ENCODE data around the gene FOXN4. TPM values are rescaled to one million over a fixed set of nuclear protein-coding genes. Genes with fewer than 3 reads are reported as not detected.

The FOXN4 gene
- total RNA-seq, 1 donor from 2014 or later: not detected

- Histone ChIP-seq H3K36me3 (ENCODE audit: control insufficient read depth, insufficient read depth, low read length) (no peaks in the 10 kb centered on the region), H3K27me3 (ENCODE audit: control insufficient read depth, insufficient read depth, low read length) (peaks cover 50% of the 10 kb centered on the region), H3K4me3 (ENCODE audit: low read depth, low read length) (peak overlapping the region; percentile 14)
- DNase-seq (ENCODE audit: low read depth): no peak
- no peak for TF ChIP-seq CTCF (IDR thresholded peaks at IDR 0.05; ENCODE audit: insufficient read depth, low read length, poor library complexity, severe bottlenecking)
Observed at GRCh38 chr12:109310247-109311125, 1.4 kb upstream of the FOXN4 start.

- H3K4me3 ChIP-seq (ENCODE audit: low read depth, low read length): peak overlapping the region; percentile 14
- DNase-seq (ENCODE audit: low read depth): no peak
Observed at GRCh38 chr12:109309381-109310246, 530 bp upstream of the FOXN4 start.

GRCh38 chr12:109307051-109307450 lies 2.0 kb downstream of the FOXN4 start:
- no peak for TF ChIP-seq CTCF (IDR thresholded peaks at IDR 0.05; ENCODE audit: insufficient read depth, low read length, poor library complexity, severe bottlenecking)
- DNase-seq (ENCODE audit: low read depth): no peak
- Histone ChIP-seq H3K4me3 (ENCODE audit: low read depth, low read length) (no peak overlapping the region), H3K36me3 (ENCODE audit: control insufficient read depth, insufficient read depth, low read length) (no peaks in the 10 kb centered on the region), H3K27me3 (ENCODE audit: control insufficient read depth, insufficient read depth, low read length) (peaks cover 55% of the 10 kb centered on the region)

More at GRCh38 chr12:109309381-109310246, 530 bp upstream of the FOXN4 start:
- Histone ChIP-seq H3K27me3 (ENCODE audit: control insufficient read depth, insufficient read depth, low read length) (peaks cover 53% of the 10 kb centered on the region), H3K36me3 (ENCODE audit: control insufficient read depth, insufficient read depth, low read length) (no peaks in the 10 kb centered on the region)
- TF ChIP-seq CTCF (IDR thresholded peaks at IDR 0.05; ENCODE audit: insufficient read depth, low read length, poor library complexity, severe bottlenecking): no peak

DNA sequence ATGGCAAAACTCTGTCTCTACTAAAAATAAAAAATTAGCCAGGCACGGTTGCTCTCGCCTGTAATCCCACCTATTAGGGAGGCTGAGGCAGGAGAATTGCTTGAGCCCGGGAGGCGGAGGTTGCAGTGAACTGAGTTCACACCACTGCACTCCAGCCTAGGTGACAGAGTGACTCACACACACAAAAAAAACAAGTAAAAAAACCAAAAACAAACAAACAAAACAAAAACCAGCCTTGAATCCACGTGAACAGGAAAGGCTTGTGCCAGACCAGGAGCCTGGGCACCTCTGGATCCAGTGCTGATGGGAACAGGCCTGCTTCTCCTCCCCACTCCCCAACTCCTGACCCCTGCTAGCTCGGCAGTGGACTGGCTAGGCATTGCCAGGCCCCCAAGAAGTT lies 3.5 kb downstream of the FOXN4 start:
- no peaks in the 10 kb centered on the region for H3K36me3 ChIP-seq (ENCODE audit: control insufficient read depth, insufficient read depth, low read length)
- H3K4me3 ChIP-seq (ENCODE audit: low read depth, low read length): no peak overlapping the region
- no peak for DNase-seq (ENCODE audit: low read depth)
- no peak for TF ChIP-seq CTCF (IDR thresholded peaks at IDR 0.05; ENCODE audit: insufficient read depth, low read length, poor library complexity, severe bottlenecking)
- peaks cover 53% of the 10 kb centered on the region for H3K27me3 ChIP-seq (ENCODE audit: control insufficient read depth, insufficient read depth, low read length)

DNA sequence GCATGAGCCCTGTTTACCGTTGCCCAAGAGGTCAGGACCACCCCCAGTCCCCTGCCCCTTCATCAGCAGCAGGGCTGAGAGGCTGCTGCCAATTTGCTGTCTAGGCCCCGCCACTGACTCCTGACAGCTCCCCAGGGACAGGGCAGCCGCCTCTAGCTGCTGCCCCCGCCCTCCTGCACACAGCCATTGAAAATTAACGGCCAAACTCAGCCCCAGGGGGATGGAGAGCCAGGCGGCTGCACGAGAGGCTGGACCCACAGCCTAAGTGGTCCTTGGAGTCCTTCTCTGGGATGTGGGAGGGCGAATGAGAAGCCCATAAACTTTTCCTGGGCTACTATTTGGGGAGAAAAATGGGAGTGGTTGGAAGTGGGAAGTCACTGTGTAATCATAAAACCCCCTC lies 4.6 kb downstream of the FOXN4 start:
- H3K4me3 ChIP-seq (ENCODE audit: low read depth, low read length): no peak overlapping the region
- no peak for TF ChIP-seq CTCF (IDR thresholded peaks at IDR 0.05; ENCODE audit: insufficient read depth, low read length, poor library complexity, severe bottlenecking)
- DNase-seq (ENCODE audit: low read depth): no peak
- H3K36me3 ChIP-seq (ENCODE audit: control insufficient read depth, insufficient read depth, low read length): no peaks in the 10 kb centered on the region
- peaks cover 45% of the 10 kb centered on the region for H3K27me3 ChIP-seq (ENCODE audit: control insufficient read depth, insufficient read depth, low read length)
